GM18508 (cell line): ENCODE data around the gene LSM12.
"Not testable (repeated sequence)": the region's sequence is repeated elsewhere in the genome, so short reads cannot be mapped to it uniquely, and the experiment has no call there.

Source experiments
- ATAC-seq: cut with Tn5 transposase; IDR thresholded peaks from one replicate; pipeline ENCODE4 v1.9.1; 2021; ENCODE audit warnings: moderate number of reproducible peaks; ENCODE audit not compliant: insufficient read depth, unreplicated experiment

The LSM12 gene

DNA sequence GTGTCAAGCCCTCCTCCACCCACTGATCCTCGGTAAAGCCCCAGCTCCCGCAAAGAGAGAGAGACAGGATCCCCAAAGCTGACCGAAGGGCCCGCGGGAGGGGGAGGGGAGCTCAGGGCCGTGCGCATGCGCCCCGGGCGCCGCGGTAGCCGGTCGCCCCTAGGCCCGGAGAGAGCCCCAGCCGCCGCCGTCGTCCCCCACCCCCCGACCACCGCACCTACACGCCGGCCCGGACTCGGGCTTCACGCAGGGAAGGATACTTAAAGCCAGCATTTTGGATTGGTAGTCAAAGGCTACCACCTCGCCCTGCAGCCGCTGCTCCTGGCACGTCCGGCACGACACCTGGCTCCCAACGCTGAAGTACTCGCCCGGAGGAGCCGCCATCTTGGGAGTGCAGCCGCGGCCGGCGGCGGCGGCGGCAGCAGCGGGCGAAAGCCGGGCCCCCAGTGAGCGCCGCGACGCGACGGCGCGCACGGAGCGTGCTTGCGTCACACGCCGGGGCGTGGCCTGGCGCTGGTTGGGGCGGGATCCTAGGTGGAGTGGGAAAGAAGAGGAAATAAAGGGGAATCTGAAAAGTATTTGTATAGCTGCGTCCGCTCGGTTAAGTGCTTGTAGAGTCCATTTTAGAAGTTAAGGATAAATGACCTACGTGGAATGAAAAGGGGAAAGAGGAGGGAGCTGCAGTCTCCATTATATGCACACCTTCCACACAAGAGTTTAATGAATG, at the start of gene LSM12:
TSS of gene LSM12 (minus strand) at position 468 of the 727 bp plus-strand sequence. CDS start at position 384, 84 bp downstream.
- ATAC-seq = no peak

GRCh38 chr17:44115585-44116415, 49.3 kb upstream of the LSM12 start:
- ATAC-seq = no peak

DNA sequence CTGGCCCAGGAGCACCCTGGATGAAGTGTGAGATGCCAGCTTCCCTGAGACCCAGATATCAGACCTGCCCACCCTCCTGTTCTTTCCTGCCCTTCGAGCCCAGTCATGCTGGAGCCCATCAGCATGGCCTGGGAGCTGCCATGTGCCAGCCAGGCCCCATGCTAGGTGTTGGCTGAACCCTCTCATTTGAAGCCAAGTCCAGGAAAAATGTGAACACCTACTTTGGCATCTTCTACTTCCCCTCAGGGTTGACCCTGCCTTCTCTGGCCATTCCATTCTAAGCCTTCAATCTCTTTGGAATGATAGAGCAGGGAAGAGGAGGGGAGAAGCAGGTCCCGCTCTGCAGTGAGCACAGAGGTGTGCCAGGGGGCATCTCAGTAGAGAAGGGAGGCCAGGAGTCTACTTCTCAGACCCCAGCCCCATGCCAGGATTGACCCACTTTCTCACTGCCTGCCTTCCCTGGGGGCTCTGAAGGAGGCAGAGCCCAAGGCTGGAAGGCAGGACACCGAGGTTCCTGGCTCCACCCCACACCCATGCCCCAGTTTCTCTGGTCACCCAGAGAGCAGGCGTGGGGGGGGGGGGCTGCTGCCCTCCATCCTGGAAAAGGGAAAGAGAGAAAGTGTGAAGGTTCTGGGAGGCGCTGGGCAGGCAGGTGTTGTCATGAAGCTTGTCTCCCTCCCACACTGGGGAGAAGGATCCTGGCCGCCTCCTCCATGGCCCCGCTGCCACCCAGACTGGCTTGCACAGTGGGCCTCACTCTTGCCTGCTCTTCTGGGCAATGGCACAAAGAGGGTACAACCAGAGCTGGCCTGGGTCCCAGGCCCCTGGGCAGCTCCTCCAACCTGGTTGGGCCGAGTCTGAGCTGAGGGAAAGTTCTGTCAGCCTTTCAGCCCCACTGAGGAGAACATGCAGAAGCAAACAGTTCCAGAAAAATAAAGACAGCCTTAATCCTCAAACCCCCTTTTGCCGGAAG, 47.7 kb upstream of the LSM12 start:
- ATAC-seq = no peak

GRCh38 chr17:44113382-44113781, 46.9 kb upstream of the LSM12 start:
- ATAC-seq = no peak

- ATAC-seq = no peak
These were observed 46.1 kb upstream of the LSM12 start for GRCh38 chr17:44112284-44113280.

DNA sequence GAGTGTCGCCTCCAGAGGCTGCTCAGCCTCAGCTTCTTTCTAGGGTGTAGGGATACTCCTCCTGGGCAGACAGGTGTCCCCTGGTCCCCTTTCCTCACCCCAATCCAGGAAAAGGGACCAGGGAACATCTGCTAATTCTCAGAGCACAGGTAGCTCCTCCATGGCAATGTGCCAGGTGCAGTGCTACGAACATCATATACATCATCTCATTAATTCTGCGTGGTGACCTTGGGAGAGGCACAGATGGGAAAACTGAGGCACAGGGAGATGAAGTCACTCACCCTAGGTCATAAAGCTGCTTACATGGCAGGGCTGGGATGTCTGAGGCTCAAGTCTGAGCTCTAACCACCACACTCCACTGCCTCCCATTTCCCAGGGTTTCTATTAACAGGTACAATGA, 45.3 kb upstream of the LSM12 start:
- ATAC-seq = no peak

DNA sequence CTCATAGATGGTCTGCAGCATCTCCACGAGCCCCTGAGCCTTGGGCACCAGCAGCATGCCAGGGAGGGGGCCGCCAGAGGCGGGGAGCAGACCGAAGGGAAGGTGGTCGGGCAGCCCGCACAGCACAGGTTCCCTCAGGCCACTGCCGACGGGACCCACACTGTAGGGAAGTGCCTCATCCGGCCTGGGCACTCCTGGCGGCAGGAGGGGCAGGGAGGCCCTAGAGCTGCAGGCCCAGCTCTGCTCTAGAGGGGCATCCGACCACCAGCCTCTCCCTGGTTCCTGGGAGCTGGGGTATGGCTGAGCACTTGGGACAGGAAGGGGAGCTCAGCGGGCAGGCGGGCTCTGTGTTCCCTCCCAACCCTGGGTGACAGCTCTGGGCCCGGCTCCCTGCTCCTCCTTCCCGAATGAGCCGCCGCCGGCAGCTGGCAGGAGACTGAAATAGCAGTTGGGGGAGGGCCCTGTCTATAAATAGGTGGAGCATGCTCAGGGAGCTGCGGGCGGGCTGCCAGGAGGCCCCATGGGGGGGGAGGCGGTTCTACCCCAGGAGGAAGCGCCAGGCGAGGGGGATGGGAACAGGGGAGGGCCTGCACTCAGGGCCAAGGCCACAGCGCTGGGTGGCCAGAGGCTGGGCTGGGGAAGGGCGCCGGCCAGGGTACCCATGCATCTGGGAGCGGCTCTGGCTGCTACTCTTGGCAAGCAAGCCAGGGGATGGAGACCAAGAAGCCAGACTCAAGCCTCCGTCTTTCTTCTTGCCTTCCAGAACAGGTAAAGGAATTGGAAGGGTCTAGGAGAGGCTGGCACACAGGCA, 44.6 kb upstream of the LSM12 start:
- no peak for ATAC-seq

DNA sequence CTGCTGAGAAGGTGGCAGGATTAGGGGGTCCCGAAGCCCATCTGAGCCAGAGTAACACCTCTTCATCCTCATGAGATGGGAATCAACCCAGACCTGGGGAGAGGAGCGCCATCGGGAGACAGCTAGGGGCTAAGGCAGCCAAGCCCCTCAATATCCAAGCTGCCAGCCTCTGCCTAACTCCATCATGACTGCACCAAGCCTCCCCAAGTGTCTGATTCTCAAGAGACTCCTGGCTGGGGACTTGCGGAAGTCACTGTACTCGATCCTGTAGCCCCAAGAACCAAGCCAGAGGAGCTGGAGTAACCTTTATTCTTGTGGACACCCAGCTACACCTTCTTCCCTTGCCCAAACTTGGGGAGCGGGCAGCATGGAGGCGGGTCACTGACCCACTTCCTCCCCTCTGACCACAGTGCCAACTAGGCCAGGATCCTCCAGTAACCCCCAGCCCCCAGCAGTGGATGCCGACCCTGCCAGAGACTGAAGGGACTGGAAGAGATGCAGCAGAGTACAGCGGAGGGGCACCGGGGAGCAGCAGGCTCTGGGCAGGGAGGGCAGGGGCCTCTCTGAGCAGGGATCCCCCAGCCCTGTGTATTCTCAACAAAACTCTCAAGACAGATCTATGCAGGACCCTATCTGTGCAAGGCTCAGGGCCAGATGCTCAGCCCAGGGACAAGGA, 43.7 kb upstream of the LSM12 start:
- ATAC-seq = no peak

GRCh38 chr17:44109312-44109630, 42.8 kb upstream of the LSM12 start:
- no peak for ATAC-seq

DNA sequence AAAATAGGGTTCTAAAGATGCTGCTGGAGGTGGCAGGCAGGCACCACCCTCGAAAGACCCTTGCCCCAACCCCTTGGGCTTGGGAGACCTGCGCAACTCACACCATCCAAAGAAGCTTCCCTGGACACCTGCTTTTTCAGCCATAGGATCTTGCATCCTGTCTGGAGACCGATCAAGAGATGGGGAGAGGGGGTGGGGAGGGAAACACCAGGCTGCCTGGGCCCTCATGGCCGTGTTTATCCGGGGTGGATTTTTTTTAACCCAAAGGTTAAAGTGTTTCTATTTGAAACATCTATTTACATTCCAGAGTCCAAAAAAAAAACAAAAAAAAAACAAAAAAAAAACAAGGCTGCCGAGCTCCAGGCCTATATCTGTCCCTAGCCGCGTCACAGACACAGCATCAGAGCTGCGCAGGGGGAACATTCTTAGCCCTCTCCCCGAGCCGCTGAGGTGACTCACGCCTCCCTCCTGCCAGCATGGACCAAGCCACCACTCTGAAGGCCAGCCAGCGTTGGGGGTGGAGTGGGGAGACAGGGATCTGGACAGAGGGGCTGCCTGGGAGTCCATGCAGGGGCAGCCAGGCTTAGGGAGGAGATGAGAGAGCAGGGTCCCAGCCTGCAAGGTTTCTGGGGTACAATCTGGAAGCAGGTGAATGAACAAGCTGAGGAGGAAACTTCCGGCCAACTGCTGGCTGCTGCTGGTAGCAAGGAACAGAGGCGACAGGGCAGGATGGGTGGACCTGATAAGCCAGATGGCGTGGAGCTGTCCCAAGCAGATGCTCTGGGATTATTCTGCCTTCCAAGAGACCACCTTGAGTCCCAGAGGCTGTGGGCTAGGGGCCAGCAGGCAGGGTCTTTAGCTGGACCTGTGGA, 42.2 kb upstream of the LSM12 start:
- no peak for ATAC-seq

GRCh38 chr17:44106801-44107200, 40.3 kb upstream of the LSM12 start:
- ATAC-seq = no peak

DNA sequence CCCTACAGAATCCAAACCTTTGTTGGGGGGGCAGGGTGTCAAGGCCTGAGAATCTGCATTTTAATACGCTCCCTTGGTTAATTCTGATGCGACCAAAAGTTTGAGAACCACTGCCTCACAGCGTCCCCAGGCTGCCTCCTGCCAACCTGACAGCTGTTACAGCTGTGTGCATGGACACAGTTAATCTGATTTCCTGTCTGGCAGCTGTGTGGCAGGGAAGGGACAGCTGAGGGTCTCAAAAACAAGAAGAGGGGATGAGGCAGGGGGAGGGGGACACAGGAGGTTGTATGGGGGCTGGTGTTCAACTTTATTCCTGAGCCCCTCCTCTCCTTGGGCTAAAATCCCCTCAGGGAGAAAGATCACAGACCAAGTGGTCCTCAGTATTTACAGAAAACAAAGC, 39.5 kb upstream of the LSM12 start:
- no peak for ATAC-seq

- no peak for ATAC-seq
These were observed 39.0 kb upstream of the LSM12 start for GRCh38 chr17:44105483-44105882.

GRCh38 chr17:44102849-44103622, 36.6 kb upstream of the LSM12 start:
- ATAC-seq = no peak

DNA sequence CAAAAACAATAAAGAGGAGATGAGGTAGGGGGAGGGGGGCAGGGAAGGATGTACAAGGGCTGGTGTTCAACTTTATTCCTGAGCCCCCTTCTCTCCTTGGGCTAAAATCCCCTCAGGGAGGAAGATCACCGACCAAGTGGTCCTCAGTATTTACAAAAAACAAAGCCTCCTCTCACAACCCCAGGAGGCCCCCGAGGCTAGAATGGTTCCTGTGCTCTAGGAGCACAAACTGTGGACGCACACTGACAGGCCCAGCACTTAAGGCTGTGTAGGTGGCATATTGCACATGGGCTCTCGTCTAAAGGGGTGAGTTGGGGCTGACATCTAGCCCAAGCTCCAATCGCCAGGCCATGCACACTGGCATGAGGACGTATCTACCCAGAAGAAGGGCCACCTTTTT, 35.4 kb upstream of the LSM12 start:
- ATAC-seq = not testable (repeated sequence)
